WTC11 (cell line): Measurements from ENCODE around the gene CLIP1.

Source experiments
- CTCF ChIP-seq: fragments of 200-600 bp; IDR thresholded peaks from 2 replicates; pipeline ENCODE4 v1.8.0; 2022; ENCODE audit warnings: antibody characterized with exemption
- FOXP1 ChIP-seq: sonication (generic); formaldehyde crosslinking; IDR thresholded peaks from 2 replicates; pipeline ENCODE4 v1.8.0; 2022; ENCODE audit warnings: missing genetic modification reagents, mild to moderate bottlenecking, moderate library complexity, borderline replicate concordance
- KAT7 ChIP-seq: sonication (generic); formaldehyde crosslinking; IDR thresholded peaks from 2 replicates; pipeline ENCODE4 v1.8.1; 2023; ENCODE audit warnings: missing genetic modification reagents, mild to moderate bottlenecking, borderline replicate concordance
- MAX ChIP-seq: sonication (generic); formaldehyde crosslinking; IDR thresholded peaks from 2 replicates; pipeline ENCODE4 v1.8.0; 2022; ENCODE audit warnings: mild to moderate bottlenecking, missing genetic modification reagents
- RORB ChIP-seq: fragments of 250-450 bp; sonication (Bioruptor Pico); IDR thresholded peaks from 2 replicates; pipeline ENCODE4 v1.9.0; 2021; ENCODE audit warnings: mild to moderate bottlenecking
- TCF7 ChIP-seq: sonication (generic); formaldehyde crosslinking; IDR thresholded peaks from 2 replicates; pipeline ENCODE4 v1.8.0; 2022; ENCODE audit warnings: mild to moderate bottlenecking, low read depth, missing genetic modification reagents, moderate library complexity

GRCh38 chr12:122403115-122403770 is 19.2 kb downstream of the CLIP1 start:
- TF ChIP-seq TCF7 (CRISPR knock-in tag) (no peak), KAT7 (CRISPR knock-in tag) (no peak), CTCF (no peak), MAX (no peak), RORB (CRISPR knock-in tag) (no peak), FOXP1 (CRISPR knock-in tag) (no peak)
